ENCODE data around the gene POLR2C. TPM values are rescaled to one million over a fixed set of nuclear protein-coding genes. Genes with fewer than 3 reads are reported as not detected.

POLR2C gene
- total RNA-seq, 2 experiments from 2014 or later = 52.3 to 101 TPM

DNA sequence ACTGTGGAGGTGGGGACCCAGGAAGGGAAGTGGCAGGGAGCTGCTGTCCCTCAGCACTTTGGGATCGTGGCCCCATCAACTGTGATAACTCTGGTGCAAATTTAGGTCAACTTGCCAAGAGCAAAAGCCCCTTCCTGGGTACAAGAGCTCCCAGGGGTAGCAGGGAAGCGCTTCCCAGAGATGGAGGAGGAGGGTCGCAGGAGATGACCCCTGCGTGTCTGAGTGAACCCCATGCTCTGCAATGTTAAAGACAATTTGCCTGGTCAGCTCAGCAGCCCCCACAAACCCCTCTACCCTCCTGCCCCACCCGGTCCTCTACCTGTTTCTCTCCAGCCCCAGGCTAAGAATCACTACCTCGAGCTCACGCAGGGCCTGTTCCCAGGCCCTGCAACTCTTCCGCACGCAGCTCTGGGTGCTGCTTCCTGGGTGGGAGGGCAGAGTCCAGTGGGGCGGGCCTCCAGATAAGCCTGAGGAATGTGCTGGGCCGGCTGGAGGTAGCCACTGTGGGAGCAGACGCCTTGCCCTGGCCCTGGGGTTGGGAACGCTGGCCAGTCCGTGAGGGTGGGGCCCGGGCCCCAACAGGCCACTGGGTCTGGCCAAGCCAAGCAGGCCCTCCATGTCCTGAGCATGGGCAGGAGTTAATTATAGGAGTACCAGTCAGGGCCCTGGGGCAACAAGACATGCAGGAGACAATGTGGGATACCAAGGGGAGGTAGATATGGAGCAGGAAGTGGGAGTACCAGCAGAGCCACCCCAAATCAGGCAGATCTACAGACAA is 17.7 kb downstream of the POLR2C start:
- intact Hi-C loops (cut with micrococcal nuclease; ENCODE audit: unreplicated experiment) = loop anchor here (5.0 kb wide), 1 partner anchor 37 kb away; no protein-coding TSS in a partner anchor
- no TSS peak for BruUV-seq (replicated peaks)
- CTCF ChIA-PET (ENCODE audit: unreplicated experiment) = interaction anchor here (0.6 kb wide), 1 partner anchor 700 kb away, joined by 4 read pairs; no protein-coding TSS in a partner anchor
- Histone ChIP-seq H3K79me2 (ENCODE audit: insufficient read depth, low read depth, low read length) (no peaks in the 10 kb centered on the region), H3K27ac (ENCODE audit: low read depth, low read length, poor library complexity, severe bottlenecking) (no peak overlapping the region), H4K20me1 (ENCODE audit: insufficient read depth, low read length) (no peaks in the 10 kb centered on the region), H3K4me1 (ENCODE audit: insufficient read depth, low read length, poor library complexity, severe bottlenecking) (peaks cover 17% of the 10 kb centered on the region), H3K4me2 (ENCODE audit: low read length) (no peak overlapping the region), H3K4me3 (ENCODE audit: low read depth, low read length, poor library complexity, severe bottlenecking) (no peak overlapping the region), H3K9me2 (ENCODE audit: insufficient read depth, low read length) (no peaks in the 10 kb centered on the region), H3K9me3 (ENCODE audit: low read length) (no peaks in the 10 kb centered on the region), H2AFZ (ENCODE audit: low read length) (no peak overlapping the region), H3K36me3 (ENCODE audit: insufficient read depth, low read length) (no peaks in the 10 kb centered on the region)
- no peak for TF ChIP-seq EZH2phosphoT487 (IDR thresholded peaks at IDR 0.05; ENCODE audit: borderline replicate concordance, low read depth, low read length)
- TF ChIP-seq, protein P1, sequence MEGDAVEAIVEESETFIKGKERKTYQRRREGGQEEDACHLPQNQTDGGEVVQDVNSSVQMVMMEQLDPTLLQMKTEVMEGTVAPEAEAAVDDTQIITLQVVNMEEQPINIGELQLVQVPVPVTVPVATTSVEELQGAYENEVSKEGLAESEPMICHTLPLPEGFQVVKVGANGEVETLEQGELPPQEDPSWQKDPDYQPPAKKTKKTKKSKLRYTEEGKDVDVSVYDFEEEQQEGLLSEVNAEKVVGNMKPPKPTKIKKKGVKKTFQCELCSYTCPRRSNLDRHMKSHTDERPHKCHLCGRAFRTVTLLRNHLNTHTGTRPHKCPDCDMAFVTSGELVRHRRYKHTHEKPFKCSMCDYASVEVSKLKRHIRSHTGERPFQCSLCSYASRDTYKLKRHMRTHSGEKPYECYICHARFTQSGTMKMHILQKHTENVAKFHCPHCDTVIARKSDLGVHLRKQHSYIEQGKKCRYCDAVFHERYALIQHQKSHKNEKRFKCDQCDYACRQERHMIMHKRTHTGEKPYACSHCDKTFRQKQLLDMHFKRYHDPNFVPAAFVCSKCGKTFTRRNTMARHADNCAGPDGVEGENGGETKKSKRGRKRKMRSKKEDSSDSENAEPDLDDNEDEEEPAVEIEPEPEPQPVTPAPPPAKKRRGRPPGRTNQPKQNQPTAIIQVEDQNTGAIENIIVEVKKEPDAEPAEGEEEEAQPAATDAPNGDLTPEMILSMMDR (conservative IDR thresholded peaks at IDR 0.05; ENCODE audit: low read length) = no peak
- POLR2A ChIA-PET = interaction anchor here (1.3 kb wide), 1 partner anchor 16 kb away, joined by 3 read pairs; no protein-coding TSS in a partner anchor
- DNase-seq (ENCODE audit: low spot score) = no peak

DNA sequence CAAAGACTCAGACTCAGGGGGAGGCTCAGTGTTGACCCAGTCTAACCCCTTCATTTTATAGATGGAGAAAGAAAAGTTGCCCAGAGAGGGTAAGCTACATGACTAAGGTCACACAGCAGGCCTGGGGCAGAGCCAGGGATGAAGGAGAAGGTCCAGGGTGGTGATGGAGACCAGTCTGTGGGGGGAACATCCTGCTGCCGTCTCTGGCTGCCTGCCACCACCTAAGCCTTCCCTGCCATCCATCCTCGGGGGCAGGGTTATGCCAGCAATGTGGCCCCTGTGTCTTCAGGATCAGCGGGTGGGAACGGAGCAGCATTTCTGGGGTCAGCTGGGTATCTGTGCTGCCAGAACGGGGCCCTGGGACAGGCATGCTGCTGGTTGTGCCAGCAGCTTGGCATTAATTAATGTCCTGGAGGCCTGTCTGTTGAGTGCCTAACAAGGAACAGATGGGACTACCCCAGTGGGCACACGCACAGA is 18.3 kb downstream of the POLR2C start:
- intact Hi-C loops (cut with micrococcal nuclease; ENCODE audit: unreplicated experiment) = no loop called here
- H2AFZ ChIP-seq (ENCODE audit: low read length) = no peak overlapping the region
- H3K79me2 ChIP-seq (ENCODE audit: insufficient read depth, low read depth, low read length) = no peaks in the 10 kb centered on the region
- no peak for DNase-seq (ENCODE audit: low spot score)
- no TSS peak for BruUV-seq (replicated peaks)
- H3K27ac ChIP-seq (ENCODE audit: low read depth, low read length, poor library complexity, severe bottlenecking) = no peak overlapping the region
- TF ChIP-seq EZH2phosphoT487 (IDR thresholded peaks at IDR 0.05; ENCODE audit: borderline replicate concordance, low read depth, low read length) = no peak
- TF ChIP-seq, protein P1 (conservative IDR thresholded peaks at IDR 0.05; ENCODE audit: low read length) = no peak
- peaks cover 13% of the 10 kb centered on the region for H3K4me1 ChIP-seq (ENCODE audit: insufficient read depth, low read length, poor library complexity, severe bottlenecking)
- ChIA-PET CTCF (ENCODE audit: unreplicated experiment) (interaction anchor here (0.6 kb wide), 1 partner anchor 700 kb away, joined by 4 read pairs; no protein-coding TSS in a partner anchor), POLR2A (interaction anchor here (1.1 to 1.3 kb wide), 2 partner anchors 17 to 41 kb away, joined by 3 read pairs; no protein-coding TSS in a partner anchor)
- no peaks in the 10 kb centered on the region for H3K9me3 ChIP-seq (ENCODE audit: low read length)
- H3K4me3 ChIP-seq (ENCODE audit: low read depth, low read length, poor library complexity, severe bottlenecking) = no peak overlapping the region
- H4K20me1 ChIP-seq (ENCODE audit: insufficient read depth, low read length) = no peaks in the 10 kb centered on the region
- no peak overlapping the region for H3K4me2 ChIP-seq (ENCODE audit: low read length)
- H3K36me3 ChIP-seq (ENCODE audit: insufficient read depth, low read length) = no peaks in the 10 kb centered on the region
- H3K9me2 ChIP-seq (ENCODE audit: insufficient read depth, low read length) = no peaks in the 10 kb centered on the region

DNA sequence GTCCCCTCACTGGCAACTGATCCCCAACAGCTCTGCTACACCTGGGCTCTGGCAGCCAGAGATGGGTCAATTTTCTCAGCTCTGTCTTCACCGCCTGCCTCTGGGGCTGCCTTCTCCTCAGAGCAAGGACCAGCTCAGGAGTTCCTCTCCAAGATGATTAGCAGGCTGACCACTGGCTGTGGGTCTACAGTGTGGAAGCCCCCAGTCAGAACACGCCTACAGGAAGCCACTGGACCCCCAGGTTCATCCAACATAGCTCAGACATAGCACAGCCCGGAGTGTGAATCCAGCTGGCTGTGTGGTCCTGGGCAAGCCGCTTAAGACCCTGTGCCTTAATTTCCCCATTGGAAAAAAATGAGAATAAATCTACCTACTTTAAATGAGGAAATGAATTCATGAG is 18.9 kb downstream of the POLR2C start:
- H3K4me2 ChIP-seq (ENCODE audit: low read length) = no peak overlapping the region
- no peaks in the 10 kb centered on the region for H3K9me2 ChIP-seq (ENCODE audit: insufficient read depth, low read length)
- H3K36me3 ChIP-seq (ENCODE audit: insufficient read depth, low read length) = no peaks in the 10 kb centered on the region
- intact Hi-C loops (cut with micrococcal nuclease; ENCODE audit: unreplicated experiment) = no loop called here
- no TSS peak for BruUV-seq (replicated peaks)
- TF ChIP-seq, protein P1 (conservative IDR thresholded peaks at IDR 0.05; ENCODE audit: low read length) = no peak
- no peak for TF ChIP-seq EZH2phosphoT487 (IDR thresholded peaks at IDR 0.05; ENCODE audit: borderline replicate concordance, low read depth, low read length)
- no peaks in the 10 kb centered on the region for H4K20me1 ChIP-seq (ENCODE audit: insufficient read depth, low read length)
- H3K9me3 ChIP-seq (ENCODE audit: low read length) = no peaks in the 10 kb centered on the region
- H3K4me1 ChIP-seq (ENCODE audit: insufficient read depth, low read length, poor library complexity, severe bottlenecking) = peaks cover 9% of the 10 kb centered on the region
- no peaks in the 10 kb centered on the region for H3K79me2 ChIP-seq (ENCODE audit: insufficient read depth, low read depth, low read length)
- no peak overlapping the region for H3K27ac ChIP-seq (ENCODE audit: low read depth, low read length, poor library complexity, severe bottlenecking)
- no peak overlapping the region for H2AFZ ChIP-seq (ENCODE audit: low read length)
- DNase-seq (ENCODE audit: low spot score) = no peak
- ChIA-PET CTCF (ENCODE audit: unreplicated experiment) (no interaction called here), POLR2A (interaction anchor here (1.1 to 1.3 kb wide), 2 partner anchors 17 to 41 kb away, joined by 3 read pairs; no protein-coding TSS in a partner anchor)
- H3K4me3 ChIP-seq (ENCODE audit: low read depth, low read length, poor library complexity, severe bottlenecking) = no peak overlapping the region

Data from OCI-LY7 (cell line).